GM04504 (cell line): ENCODE results near the gene PPP1R27.

ENCODE experiments used
- DNase-seq: peaks from one replicate; pipeline ENCODE4 v3.0.0-alpha.2; 2012; ENCODE audit warnings: low read depth

PPP1R27 gene

DNA sequence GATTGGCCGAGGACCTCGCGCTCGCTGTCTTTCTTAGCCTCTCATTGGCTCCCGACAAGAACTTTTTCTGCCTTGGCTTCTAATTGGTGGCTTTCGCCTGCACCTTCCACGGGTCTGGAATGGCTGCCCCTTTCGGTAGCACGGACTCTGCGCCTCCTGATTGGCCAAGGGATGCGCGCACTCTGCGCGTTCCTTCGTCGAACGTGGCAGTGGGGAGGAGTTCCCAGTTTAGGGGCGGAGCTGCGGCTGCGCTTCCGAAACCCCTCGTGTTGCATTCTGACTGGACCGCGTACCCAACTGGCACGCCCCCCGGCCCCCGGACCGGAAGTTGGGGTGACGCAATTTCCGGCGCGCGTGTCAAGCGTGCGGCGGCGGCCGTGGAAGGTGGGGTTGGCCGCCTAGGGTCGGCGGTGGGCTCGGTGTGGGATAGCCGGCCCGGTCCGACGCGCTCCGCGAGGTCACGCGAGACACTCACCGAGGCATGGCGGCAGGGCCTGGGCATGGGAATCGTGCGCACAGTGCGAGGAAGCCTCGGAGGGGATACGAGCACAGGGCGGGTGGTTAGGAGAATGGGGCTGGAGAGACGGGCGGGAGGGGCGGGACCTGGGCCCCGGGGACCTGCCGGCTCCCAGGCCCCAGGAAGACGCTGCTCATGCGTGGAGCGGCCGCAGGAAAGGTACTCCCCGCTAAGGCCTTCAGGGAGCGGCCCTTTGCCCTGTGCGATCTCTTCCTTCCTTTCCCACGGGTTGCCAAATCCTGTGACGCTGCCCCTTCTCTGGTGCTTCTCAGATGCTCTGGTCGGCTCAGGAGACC is 26.1 kb upstream of the PPP1R27 start:
- DNase-seq = peak; percentile 100

DNA sequence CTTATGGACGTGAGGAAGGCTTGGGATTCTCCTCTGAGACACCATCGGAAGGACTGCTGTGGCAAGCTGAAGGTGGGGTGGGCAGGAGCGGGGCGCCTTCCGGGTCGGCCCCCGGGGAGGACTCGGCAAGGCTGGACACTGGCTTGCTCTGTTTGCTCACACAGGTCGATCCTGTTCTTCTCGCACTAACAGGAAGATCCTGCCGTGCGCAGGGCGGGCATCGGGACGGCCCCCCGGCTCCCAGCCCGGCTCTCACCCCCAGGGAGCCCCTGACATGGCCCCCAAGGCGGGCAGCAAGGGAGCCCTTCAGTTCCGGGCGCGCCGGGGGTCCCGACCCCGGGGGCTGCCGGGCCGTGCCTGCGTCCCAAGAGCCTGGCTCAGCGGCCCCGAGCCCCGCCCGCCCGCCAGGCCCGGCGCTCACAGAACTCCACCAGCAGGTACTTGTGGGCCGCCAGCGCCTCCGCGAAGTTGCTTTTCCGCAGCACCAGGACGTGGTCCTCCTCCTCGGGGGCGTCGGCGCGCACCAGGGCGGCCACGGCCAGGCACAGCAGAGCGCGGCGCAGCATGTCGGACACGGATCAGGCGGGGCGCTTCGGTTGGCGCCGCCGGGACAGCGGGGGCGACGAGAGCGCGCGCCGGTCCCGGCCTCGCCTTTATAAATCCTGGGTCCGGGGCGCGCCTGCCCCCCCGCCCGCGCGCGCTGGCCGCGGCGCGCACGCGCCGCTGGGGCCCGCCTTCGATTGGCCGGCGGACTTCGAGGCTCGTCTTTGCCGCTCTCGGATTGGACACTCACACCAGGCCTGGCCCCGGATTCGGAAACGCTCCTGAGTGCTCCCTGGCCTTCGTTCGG is 25.3 kb upstream of the PPP1R27 start, which contains the start of gene P4HB:
TSS of gene P4HB (minus strand) at position 630 of the 850 bp plus-strand sequence. CDS start at position 566, 64 bp downstream.
- no peak for DNase-seq

DNA sequence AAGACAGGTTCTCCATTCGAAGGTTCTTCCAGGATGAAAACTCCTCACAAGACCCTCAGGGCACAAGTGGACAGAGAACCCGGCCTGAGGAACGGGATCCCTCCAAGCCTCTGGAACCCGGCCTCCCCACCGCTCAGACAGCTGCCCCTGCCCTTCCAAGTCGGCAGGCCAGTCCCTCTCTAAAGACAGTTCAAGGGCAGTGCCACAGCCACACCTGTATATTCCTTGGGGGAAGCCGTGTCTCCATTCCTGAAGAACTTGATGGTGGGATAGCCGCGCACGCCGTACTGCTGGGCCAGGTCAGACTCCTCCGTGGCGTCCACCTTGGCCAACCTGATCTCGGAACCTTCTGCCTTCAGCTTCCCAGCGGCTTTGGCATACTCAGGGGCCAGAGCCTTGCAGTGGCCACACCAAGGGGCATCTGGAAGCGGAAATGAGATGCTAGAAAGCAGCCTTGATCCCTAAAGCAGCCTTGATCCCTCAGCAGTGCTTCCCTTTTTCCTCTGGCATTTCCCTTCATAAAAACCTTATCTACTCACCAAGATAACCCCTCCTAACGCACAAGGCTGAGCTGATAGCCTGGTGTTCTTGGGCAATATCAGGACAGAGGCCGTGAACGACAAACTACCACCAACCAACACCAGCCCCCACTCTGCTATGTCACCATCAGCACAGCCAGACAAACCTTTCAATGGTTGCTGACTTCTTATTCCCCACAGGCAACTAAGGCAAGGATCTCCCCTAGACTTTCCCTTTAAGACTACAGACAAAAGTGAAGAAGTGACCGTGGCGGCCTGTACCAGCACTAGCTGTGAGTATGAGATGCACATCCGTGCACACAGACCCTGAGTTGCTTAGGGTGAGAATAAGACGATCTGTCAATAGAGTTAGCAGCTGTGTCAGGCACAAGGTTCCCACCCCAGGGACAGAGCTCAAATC is 24.4 kb upstream of the PPP1R27 start:
- no peak for DNase-seq

DNA sequence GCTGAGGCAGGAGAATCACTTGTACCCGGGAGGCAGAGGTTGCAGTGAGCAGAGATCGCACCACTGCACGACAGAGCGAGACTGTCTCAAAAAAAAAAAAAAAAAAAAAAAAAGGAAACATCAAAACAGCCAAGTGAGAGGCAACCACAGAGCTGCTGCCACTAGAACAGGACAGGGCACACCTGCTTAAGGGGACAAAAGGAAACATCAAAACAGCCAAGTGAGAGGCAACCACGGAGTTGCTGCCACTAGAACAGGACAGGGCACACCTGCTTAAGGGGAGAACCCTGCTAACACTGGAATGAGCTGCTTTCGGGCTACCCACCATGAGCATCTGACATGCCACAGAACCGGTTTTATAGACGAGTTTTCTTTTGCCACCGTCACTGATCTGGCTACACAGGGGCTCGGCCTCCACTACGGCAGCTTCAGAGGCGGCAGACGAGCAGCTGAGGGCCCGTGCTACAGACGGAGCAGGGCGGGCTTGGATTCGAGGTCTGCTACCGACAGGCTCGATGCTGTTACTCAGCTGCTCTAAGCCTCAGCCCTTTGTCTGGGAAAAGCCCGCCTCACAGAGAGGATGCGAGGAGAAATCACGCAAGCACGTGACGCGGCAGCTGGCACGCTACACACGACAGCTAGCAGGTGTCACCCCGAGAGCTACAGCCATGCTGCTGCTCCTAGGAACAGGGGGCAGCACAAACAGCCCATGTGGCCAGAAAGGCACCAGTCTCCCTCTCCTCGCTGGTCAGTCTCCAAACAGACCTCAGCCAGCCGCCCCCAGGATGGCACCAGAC is 23.5 kb upstream of the PPP1R27 start:
- DNase-seq = no peak

DNA sequence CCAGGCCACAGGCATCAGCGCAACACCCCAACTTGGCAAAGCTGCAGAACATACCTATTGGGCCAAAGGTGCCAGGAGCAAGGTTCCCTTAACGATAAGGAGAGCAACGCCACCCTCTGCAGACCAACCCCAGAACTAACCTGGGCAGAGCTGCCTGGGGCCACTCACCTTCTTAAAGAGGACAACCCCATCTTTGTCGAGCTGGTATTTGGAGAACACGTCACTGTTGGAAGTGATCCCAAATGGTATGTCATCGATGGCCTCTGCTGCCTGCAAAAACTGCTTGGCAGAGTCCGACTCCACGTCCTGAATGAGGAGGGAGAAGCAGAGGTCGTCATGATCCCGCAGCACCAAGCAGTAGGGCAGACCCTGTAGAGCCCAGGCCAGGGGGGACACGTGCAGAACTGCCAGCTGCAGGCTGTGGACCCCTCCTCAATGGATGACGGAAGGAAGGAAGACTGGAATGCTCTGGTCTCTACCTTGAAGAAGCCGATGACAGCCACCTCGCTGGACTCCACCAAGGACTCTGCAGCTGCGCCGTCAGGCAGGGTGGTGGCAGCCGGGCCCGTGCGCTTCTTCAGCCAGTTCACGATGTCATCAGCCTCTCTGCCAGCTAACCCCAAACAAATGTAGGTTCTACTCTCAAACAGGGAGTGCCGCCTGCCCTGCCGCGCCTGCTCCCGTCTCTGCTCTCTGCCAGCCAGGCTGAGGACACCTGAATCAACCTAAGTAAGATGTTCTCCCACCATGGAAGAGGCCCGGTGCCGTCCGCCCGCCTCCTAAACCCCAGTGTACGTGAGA is 20.3 kb upstream of the PPP1R27 start:
- no peak for DNase-seq

DNA sequence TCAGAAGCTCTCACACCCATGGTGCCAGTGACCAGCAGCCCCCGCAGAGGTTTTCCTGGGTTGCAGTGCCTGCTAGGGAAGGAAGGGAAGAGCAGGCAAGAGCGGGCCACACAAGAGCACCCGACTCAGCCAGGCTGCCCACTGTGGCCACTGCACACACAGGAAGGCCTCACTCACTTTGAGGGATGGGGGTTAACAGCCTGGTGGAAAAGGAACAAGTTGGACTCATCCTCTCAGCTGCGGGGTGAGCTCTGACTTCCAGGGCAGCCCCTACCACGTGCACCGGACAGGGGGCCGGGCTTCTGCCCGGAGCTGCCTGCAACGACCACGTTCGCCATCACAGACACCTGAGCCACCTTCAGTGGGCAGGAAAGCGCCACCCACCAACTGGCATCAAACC is 17.4 kb upstream of the PPP1R27 start:
- no peak for DNase-seq

DNA sequence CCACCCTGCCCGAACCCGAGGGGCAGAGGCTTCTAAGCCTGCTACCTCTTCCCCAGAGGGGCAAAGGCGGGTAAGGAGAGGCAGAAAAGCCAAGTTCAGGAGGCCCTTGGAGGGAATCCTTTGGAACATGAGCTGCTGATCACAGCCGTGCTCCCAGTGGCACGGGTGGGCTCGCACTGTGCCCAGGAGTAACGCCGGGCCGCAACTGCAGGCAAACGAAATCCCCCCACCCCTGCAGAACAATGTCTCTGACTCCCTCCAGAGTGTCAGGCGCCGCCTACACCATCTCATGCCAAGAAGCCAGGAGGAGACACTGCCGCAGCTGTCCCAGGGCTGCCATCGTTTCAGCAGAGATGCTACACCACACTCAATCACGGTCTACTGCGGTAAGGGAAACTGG is 16.6 kb upstream of the PPP1R27 start:
- no peak for DNase-seq

DNA sequence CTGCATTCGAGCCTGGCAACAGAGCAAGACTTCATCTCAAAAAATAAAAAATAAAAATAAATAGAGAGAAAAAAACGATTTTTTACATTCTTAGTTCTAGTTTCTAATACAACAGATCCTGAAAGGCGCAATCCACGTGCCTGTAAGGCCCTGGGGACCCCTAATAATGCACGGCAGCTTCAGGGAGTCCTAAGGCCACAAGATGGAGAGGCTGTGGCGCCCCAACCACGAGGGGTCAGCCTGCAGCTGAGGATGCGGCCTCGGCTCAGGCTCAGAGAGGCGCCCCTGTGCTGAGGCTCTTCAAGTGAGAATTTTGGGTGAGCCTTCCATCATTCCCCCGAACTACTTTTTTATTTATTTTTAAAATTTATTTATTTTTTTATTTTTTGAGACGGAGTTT is 14.6 kb upstream of the PPP1R27 start:
- DNase-seq = no peak

DNA sequence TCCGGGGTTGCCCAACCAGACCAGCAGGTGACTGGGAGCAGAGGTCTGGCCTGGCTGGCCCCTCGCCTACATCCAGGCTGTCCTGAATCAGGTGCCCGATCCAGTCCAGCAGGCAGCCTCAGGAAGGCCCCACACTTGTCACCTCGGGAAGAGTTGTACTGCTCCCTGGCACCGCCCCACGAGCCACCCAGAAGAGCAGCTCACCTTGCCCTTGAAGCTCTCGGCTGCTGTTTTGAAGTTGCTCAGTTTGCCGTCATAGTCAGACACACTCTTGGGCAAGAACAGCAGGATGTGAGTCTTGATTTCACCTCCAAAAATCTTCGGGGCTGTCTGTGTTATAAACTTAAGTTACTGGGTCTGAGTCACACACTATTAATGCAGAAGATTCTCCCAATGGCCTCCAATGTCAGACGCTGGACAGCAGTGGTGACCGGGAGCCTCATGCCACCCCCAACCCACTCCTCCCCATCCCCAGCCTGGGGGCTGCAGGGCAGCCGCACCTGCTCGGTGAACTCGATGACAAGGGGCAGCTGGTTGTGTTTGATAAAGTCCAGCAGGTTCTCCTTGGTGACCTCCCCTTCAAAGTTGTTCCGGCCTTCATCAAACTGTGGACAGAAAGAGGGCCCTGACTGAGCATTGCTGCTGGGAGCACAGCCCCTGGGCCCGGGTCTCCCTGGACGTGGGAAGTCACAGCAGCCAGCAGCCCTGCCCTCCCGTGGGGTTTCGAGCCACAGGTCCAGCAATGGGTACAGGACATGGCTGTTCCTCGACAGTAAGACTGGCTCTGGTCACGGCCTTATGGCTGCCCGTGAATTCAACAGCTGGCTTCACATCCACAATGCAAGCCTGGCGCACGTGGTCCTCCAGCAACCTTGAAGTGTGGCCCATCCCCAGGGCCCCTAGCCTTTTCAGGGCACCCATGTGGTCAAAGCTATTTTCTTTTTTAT is 12.2 kb upstream of the PPP1R27 start:
- no peak for DNase-seq

DNA sequence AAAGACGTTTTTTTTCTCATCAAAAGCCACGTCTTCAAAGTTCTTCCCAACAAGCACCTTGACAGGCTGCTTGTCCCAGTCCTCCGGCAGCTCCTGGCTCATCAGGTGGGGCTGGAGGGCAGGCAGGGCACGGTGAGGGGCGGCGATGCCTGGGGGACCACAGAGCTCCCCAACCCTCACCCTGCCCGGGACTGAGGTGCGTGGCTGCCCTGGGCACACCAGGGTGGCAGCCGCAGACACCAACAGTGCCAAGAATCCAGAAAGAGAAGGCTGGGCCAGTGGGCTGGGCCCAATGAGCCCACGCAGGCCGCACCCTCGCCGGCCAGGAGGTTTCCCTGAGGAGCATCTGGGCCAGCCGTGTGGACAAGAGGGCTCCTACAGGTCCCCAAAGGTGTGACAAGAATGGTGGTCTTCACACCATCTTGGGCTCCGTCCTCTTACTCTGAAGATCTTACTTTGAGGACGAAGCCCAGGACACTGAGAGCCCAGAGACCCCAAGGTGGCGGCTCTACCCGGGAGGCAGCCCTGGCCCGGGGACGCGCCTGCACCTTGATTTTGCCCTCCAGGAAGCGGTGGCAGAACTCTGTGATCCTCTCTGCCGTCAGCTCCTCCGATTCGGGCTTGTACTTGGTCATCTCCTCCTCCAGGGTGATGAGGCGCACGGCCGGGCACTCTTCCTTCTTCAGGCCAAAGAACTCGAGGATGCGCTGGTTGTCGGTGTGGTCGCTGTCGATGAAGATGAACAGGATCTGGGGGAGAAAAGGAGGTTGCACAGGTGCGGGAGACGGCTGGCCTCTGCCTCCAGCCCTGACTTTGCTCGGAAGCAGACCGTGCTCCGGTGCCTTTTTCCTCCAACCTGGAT is 11.3 kb upstream of the PPP1R27 start:
- no peak for DNase-seq

DNA sequence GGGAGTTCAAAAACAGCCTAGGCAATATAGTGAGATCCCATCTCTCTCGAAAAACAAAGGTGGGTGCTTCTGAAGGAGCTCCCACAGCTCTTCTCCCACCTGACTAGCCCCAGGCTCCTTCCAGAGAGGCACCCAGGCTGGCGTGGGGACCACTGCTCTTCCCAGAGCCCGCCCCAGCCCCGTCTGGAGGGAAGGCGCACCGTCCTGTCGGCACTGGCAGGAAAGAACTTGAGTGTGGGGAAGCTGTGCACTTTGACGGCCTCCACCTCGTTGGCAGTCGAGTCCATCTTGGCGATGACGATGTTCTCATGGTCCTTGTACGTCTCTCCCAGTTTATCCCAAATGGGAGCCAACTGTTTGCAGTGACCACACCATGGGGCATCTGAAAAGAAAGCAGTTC is 10.5 kb upstream of the PPP1R27 start:
- DNase-seq = no peak

DNA sequence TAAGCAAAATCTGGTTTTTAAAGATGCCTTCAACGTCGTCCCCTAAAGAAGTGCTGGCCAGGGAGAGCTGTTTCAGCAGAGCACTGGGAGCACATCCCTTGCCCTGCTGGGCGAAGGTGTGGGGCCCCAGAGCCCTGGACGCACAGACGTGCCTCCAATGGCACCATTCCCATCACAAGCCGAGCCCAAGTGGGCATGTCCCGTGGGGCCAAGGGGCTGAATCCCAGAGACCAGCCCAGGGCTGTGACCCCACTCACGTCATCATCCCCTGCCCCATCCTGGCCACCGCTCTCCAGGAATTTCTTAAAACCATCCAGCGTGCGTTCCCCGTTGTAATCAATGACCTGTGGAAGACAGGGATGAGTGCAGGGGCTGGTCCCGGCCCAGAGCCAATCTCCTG is 10.0 kb upstream of the PPP1R27 start:
- no peak for DNase-seq

DNA sequence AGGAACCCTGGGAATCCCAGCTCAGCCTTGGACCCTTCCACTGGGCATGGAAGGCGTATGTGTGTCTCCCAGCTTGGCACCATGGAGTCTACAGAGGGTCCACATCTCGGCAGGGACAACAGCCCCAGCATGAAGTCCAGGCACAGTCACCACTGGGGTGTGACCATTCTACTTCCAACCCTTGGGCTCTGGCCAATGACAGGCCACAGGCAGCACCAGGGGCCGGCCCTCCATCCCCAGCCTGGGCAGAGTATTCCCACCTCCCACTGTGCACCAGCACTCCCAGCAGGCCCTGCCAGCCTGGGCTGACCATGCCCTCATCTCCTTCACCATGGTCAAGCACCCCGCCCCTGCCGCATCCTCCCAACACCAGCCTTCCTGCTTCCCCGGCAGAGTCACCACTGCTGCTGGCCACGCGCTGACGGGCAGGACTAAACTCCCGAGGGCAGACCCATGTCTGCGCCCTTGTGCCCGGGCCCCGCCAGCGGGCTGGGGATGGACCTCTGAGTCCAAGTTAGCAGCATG is 9.5 kb upstream of the PPP1R27 start:
- DNase-seq = no peak

DNA sequence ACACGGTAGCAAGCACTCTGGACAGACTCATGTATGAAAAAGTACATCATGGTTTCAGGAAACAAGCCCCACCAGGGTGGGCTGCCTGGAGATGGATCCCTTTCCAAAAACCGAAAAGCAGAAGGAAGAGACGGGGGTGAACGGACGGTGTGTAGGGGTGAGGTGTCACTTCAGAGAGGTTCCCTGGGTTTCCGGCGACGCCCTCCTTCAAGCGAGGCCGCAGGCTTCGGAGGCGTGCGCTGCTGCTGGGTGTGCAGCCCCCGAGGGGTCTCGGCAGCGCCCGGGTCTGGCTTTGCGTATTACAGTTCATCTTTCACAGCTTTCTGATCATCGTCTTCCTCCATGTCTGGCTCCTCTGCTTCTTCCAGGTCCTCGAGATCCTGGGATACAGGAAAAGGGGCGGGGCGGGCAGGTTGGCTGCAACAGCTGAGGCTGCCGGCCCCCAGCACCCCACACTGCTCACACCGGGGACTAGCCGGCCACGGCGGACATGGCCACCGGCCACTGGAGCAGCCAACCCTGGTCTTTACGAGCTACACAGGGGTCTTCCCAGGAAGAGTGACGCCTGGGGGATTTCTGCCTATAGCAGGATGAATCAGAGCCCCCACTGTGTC is 9.0 kb upstream of the PPP1R27 start:
- DNase-seq = no peak

DNA sequence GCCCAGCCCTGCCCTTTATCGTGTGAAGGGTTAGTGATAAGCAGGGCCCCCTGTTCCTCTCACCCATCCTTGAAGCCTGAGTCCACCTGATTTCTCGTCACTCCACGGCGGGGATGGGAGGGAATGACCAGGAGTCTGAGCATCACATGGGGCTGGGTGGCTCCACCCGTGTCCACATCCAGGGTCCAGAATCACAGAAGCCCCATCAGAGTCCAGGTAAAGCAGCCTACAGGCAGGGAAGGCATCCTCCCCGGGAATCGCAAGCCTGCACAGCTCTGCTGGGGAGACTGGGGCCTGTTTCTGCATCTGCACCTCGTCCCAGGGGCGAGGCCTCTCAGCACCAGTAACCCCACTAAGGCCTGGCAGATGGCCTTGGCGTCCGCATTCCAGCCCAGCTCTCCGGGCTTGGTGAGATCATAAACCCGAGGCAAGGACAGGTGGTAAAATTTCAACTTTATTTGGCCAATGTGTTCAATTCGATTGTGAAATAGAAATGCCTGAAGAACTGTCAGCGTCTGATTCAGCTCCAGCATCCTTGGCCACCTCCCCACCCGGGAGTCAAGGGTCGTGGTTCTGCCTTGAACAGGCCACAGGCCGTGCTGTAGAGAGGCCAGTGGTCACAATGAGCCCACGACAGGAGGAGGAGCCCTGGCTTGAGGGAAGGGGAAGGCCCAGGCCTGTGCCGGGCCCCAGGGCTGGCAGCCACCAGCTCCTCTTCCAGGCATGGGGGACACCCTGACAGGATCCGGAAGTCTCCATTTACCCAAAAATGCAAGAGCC is 8.1 kb upstream of the PPP1R27 start:
- no peak for DNase-seq

DNA sequence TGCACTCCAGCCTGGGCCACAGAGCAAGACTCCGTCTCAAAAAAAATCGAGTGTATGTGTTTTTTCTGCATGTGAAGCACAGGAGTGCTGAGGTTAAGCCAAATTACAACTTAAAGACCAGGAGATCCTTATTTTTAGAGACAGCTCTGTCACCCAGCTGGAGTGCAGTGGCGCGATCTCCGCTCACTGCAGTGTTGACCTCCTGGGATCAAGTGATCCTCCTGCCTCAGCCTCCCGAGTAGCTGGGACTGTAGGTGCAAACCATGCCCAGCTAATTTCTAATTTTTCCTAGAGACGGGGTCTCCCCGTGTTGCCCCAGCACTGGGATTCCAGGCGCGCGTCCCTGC is 7.5 kb upstream of the PPP1R27 start:
- DNase-seq = no peak

DNA sequence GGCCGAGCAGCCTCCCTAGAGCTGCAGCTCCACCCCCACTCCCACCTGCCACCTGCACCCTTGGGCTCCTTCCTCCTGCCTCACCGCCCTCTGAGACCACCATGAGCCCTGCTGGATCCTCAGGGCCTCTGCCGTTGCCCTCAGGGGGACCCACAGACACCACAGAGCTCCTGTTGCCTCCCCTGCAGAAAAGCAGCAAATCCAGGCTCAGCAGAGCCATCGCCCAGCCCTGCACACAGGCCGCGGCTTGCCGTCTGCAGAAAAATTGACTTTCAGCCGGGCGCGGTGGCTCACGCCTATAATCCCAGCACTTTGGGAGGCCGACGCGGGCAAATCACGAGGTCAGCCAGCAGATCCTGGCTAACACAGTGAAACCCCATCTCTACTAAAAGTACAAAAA is 7.0 kb upstream of the PPP1R27 start:
- DNase-seq = no peak
